Mesenteric fat pad (tissue), 1 donor: ENCODE data around the gene C1orf141. TPM values are rescaled to one million over a fixed set of nuclear protein-coding genes. Genes with fewer than 3 reads are reported as not detected.
"Not testable (repeated sequence)": the region's sequence is repeated elsewhere in the genome, so short reads cannot be mapped to it uniquely, and the experiment has no call there.

Source experiments
- DNase-seq: peaks from one replicate; pipeline ENCODE4 v3.0.0-alpha.2; 2020; ENCODE audit warnings: low spot score
- long read RNA-seq: library from polyadenylated mRNA; unstranded; transcript quantifications from one replicate; pipeline ENCODE4 v2.0.0, GENCODE V29; 2020
- total RNA-seq: library from RNA; stranded (reverse); fragmentation: NEBNext Ultra II Directional; extraction: Animal tissue kit (Norgen Biotek cat#: 25700); gene quantifications from one replicate; pipeline ENCODE4 v1.2.1, GENCODE V29; 2021
- donor health status: DM: yes; HTN: yes; CAD: no.

Gene C1orf141
- total RNA-seq: not detected
- long read RNA-seq: 0 reads

DNA sequence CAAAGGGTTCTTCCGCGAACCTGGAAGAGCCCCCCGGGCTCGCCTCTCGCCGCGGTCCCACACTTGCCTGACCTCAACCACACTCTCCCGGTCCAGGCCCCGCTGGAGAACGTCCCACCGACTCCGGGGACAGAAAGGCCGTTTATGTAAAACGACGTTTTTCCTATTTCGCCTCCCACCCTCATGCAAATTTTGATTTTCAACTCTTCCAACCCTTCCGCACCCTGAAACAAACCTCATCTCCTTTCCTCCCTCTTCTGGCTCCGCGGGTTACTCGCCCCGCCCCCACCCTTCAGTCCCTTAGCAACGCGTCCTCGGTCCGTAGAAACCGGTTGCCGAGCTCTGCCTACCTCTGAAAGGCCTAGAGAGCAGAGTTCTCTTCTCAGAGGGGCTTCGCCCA, at the start of gene C1orf141:
Gene C1orf141, minus strand, starts transcription at position 276 of the 400 bp plus-strand sequence. CDS start 7,730 bp downstream, outside the sequence.
- DNase-seq: no peak

GRCh38 chr1:67175530-67176087, 40.8 kb upstream of the C1orf141 start:
- DNase-seq: no peak

DNA sequence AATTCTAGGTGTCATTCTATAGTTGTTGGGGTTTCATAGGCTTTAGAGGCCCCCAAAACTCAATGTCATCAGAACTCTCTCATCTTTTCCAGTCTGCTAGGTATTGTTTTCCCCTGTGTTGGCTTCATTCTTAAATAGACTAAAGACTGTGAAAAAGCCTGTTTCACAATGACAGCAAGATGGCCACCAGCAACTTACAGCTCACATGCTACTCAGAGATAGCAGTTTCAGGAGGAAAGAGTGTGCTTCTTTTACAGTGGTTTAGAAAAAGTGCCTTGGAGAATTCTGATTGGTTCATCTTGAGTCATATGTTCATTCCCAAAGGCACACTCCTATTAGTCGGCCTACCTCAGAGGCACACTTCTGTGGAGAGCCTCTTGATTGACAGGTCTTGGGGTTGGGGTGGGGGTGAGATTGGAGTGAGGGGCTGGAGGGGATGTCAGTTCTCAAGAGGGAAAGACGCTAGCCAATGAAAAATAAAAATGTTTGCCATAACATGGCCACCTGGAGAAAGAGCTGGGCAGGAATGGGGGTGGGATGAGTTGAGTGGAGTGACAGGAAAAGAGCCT, 40.0 kb upstream of the C1orf141 start:
- DNase-seq: no peak

- no peak for DNase-seq
These were observed 39.2 kb upstream of the C1orf141 start for GRCh38 chr1:67173988-67174387.

DNA sequence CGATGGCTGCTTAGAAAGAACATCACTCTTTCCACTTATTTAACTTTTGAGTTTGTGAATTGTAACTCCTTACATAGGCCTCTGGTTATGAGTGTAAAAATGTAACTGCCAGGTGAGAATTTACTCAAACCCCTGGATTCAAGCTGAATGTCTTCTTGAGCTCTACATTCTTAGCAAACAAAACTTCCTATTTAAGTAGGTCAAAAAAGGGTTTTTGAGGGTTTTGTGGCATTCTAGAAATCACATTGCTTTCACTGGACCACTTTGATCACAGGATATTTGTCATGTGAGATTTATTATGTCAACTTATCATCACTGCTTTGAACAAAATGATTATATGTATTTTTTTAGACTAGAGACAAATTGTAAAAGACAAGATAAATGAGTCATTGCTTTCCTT, 37.2 kb upstream of the C1orf141 start:
- no peak for DNase-seq

GRCh38 chr1:67171574-67171955, 36.8 kb upstream of the C1orf141 start:
- DNase-seq: no peak

DNA sequence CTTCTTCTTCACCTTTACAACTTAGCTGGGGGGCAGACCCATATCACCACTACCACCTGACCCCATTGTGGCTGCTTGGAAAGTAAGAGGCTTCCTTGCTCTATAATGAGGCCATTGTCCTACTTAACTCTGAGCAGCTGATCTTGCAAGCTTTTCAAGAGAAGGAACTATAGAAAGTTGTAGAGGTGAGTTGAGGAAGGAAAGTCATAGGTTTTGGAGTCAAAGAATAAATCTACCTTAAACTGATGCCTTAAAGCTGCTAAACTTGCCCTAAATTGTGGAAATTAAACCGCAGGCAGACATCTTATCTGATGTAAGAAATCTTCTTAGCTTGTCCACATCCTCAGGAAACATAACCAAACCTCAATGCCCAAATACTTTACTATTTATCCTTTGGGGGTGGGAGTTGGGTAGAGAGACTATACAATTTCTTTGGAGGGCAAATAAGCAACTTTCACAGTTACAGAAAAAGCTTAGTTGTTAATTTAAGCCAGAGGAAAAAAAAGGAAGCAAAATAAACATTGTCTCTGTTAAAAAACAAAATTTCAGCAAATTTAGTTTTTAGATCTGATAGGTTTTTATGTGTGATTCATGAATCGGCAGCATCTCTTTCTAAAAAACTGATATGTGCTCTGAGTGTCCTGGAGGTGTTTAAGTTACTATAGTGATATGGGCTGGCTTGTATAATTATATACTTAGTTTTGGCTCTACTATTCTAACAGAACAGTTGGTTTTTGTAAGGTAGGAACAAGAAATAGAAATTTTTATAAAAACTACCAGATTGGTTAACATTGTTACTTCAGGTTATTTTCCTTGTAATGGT, 36.2 kb upstream of the C1orf141 start:
- no peak for DNase-seq

GRCh38 chr1:67169932-67170331, 35.2 kb upstream of the C1orf141 start:
- DNase-seq: no peak

DNA sequence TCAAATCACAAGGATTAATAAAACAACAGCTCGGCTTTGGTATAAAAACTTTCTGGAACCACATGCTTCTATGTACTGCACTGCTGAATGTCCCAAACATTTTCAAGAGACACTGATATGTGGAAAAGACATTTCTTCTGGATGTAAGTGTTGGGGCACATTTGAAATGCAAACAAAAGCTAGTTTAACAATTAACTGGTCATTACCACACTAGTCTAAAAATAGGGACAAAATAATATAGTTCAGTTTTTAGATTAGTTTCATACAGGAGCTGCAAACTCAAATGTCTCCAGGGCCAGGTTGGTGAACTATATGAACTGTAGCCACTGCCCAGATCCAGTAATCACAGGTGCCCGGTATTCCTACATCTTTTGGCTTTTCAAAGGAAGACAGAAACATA, 34.7 kb upstream of the C1orf141 start:
- no peak for DNase-seq

DNA sequence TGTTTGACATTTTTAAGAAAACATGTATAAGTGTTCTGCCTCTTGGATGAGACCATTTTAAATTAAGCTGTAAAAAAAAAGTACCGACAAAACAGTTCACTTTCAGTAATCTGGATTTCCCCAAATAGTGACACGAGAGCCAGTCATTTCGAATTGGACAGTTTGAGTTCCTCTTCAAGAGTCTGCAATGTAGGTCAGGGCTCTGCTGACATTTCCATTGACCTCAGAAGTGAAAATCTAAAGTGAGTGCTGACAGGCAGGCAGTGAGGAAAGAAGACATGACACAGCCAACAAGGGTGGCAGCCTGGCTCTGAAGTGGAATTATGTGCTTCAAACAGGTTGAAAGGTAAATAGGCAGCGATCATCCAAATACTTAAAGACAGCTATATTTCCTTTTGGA, 31.4 kb upstream of the C1orf141 start, which contains the start of gene IL23R:
Gene IL23R, plus strand, starts transcription at position 259 of the 400 bp plus-strand sequence. CDS start 1,667 bp downstream, outside the sequence.
- DNase-seq: no peak

DNA sequence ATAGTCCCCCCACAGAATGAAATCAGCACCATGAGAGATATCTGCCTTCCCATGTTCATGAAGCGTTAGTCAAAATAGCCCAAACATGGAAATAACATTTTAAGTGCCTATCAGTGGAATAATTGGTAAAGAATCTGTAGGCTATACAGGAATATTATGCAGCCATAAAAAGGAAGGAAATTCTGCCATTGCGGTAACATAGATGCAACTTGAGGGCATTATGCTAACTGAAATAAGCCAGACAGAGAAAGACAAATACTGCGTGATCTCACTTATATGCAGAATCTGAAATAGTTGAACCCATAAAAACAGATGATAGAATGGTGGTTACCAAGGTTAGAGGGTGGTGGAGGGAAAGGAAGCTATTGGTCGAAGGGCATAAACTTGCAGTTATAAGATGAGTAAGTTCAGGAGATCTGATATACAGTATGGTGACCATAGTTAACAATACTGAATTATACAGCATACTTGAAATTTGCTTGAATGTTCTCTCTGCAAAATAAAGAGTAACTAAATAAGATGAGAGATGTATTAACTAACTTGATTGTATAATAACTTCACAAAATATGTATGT, 30.8 kb upstream of the C1orf141 start:
- no peak for DNase-seq

DNA sequence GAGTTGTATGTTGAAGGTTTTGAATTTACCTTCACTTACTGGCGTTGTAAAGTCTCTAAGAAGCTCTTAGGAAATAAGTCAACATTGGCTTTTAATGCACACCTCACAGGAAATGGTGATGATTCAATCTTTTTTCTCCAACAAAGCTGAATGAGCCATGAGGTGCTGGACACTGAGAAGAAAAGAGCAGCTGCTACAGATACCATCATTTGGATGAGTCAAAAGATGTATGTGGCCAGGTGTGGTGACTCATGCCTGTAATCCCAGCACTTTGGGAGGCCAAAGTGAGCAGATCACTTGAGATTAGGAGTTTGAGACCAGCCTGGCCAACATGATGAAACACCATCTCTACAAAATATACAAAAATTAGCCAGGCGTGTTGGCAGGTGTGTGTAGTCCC, 28.2 kb upstream of the C1orf141 start:
- no peak for DNase-seq

DNA sequence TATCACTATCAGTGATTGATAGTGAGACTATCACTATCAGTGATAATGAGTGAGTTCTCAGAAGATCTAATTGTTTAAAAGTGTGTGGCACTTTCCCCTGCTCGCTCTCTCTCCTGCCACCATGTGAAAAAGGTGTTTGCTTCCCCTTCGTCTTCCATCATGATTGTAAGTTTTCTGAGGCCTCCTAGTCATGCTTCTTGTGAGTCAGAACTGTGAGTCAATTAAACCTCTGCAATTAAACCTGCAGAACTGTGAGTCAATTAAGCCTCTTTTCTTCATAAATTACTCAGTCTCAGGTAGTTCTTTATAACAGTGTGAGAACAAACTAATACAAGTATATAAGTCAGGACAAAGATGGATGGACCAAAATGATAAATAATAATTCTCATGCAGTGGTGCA, 24.5 kb upstream of the C1orf141 start:
- no peak for DNase-seq

DNA sequence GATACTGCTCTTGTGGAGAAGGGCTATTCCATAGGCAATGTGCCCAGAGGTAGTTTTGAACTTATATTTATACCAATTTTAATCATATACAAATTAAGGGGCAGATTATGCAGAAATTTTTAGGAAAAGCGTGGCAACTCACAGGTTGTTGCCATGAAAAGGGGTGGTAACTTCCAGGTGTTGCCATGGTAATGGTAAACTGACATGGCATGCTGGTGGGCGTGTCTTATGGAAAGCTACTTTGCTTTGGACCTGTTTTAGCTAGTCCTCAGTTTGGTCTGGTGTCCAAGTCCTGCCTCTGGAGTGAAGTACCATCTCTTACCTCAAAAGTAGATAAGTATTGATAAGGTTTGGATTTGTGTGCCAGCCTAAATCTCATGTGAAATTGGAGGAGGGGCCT, 23.6 kb upstream of the C1orf141 start:
- no peak for DNase-seq

DNA sequence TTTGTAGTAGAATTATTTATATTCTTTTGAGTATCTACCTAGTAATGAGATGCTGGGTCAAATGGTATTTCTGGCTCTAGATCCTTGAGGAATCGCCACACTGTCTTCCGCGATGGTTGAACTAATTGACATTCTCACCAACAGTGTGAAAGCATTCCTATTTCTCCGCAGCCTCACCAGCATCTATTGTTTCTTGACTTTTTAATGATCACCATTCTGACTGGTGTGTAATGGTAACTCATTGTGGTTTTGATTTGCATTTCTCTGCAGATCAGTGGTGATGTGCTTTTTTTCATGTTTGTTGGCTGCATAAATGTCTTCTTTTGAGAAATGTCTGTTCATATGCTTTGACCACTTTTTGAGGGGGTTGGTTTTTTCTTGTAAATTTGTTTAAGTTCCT, 16.2 kb upstream of the C1orf141 start:
- no peak for DNase-seq

DNA sequence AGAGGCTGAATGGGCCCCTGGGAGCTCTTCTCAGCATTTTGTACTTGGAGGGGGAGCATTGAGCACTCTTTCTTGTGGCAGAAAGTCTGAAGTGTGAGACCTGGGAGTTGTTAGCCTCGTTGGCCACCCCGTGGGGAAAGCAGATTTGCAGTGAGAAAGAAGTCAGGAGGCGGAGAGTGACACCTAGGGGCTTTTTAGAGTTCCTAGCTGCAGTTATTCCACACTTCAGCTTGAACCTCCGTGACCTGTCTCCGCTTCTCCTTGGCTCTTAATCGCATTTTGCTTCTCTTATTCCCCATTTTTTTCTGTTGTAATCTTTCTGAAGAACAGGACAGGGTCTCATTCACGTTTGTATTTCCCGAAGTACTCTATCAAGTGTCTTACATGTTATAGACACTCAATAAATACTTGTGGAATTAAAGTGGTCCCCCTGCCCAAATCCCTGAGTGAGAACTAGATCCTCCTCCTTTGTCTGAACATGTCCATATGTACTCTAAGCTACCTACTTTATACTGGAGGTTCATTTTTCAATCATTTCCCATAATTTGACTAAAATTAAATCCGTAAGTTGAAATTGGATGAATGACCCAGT, 14.5 kb upstream of the C1orf141 start:
- DNase-seq: no peak

DNA sequence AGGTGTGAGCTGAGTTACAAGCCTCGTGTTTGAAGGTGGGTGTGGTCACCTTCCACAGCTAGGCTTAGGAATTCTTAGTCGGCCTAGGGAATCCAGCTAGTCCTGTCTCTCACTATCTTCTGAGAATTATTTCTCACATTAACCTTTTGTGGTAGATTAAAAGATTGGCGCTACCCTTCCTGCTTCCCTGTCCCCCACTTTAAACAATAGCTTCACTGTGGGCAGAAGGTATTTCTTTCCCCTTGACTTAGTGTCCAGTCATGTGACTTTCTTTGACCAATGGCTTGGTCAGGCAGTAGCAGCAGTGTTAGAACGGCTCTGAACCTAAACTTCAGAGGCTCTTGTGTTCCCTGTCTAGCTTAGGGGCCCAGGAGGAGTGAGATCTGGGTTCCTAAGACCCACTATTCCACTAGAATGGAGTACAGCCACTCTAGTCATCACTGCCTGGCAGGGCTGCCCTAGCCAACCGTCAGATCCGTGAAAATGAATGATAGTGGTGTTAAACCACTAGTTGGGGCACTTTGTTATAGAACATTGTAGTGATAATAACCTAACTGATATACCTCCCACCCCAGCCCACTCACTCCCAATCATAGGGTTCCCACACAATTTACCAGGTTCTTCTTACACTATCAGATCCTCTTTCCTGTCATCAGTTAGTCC, 13.9 kb upstream of the C1orf141 start:
- DNase-seq: no peak

DNA sequence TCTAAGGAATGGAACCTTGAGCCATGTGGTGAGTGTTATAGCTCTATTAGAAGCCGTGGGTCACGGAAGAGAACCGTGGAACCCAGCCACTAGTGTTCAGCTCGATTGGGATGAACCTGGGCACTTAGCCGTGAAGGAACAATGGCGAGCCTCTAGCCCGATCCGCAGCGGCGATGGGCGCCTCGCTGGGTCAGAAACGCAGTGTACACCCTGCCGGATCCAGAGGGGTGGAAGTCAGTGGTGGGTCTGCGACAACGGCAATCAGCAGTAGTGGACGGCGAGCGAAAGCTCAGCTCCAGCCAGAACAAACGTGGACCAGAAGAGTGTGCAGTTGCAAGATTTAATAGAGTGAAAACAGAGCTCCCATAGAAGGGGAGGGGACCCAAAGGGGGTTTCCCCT, 13.2 kb upstream of the C1orf141 start:
- DNase-seq: not testable (repeated sequence)

- DNase-seq: no peak
These were observed 11.8 kb upstream of the C1orf141 start for GRCh38 chr1:67146539-67146938.

GRCh38 chr1:67146101-67146500, 11.3 kb upstream of the C1orf141 start:
- no peak for DNase-seq

DNA sequence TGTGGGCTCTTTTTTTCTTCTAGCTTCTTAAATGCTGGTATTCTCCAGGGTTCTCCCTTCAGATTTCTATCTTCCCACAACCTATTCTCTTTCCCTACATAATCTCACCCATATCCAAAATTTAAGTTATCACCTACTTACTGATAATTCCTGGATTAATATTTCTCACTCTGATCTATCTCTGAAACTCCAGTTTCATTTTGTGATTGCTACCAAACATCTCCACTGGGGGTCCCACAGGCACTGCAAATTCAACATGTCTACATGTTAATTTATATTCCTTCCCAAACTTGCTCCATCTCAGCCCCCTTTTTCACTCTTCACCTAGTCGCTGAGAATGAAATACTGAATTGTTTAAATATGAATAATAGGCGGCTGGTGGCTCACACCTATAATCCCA, 9.9 kb upstream of the C1orf141 start:
- no peak for DNase-seq
